WERI-Rb-1 (cell line): ENCODE data around the gene RASA3.

ENCODE experiments used
- DNase-seq: peaks from one replicate; pipeline ENCODE4 v3.0.0-alpha.2; 2020
- H3K27ac ChIP-seq: fragments of 250-450 bp; sonication (Bioruptor Pico); 2 replicates; pipeline ENCODE4 v1.5.1; 2020; ENCODE audit warnings: mild to moderate bottlenecking, moderate library complexity
- H3K27me3 ChIP-seq: fragments of 250-450 bp; sonication (Bioruptor Pico); 2 replicates; pipeline ENCODE4 v1.5.1; 2021; ENCODE audit warnings: mild to moderate bottlenecking, low read depth, moderate library complexity; ENCODE audit not compliant: insufficient read depth, severe bottlenecking
- H3K36me3 ChIP-seq: fragments of 250-450 bp; sonication (Bioruptor Pico); 2 replicates; pipeline ENCODE4 v1.5.1; 2020; ENCODE audit warnings: mild to moderate bottlenecking, moderate library complexity
- H3K4me3 ChIP-seq: 2 replicates; pipeline ENCODE4 v1.5.1; 2011; ENCODE audit warnings: low read depth, mild to moderate bottlenecking, control low read depth, low read length
- H3K9me3 ChIP-seq: fragments of 250-450 bp; sonication (Bioruptor Pico); 2 replicates; pipeline ENCODE4 v1.5.1; 2021; ENCODE audit warnings: mild to moderate bottlenecking, moderate library complexity; ENCODE audit not compliant: severe bottlenecking
- TF ChIP-seq, protein P1 (sequence below): IDR thresholded peaks from 2 replicates; pipeline ENCODE4 v1.5.1; 2011; ENCODE audit warnings: low read depth, mild to moderate bottlenecking, control low read depth, inconsistent platforms, low read length

RASA3 gene

DNA sequence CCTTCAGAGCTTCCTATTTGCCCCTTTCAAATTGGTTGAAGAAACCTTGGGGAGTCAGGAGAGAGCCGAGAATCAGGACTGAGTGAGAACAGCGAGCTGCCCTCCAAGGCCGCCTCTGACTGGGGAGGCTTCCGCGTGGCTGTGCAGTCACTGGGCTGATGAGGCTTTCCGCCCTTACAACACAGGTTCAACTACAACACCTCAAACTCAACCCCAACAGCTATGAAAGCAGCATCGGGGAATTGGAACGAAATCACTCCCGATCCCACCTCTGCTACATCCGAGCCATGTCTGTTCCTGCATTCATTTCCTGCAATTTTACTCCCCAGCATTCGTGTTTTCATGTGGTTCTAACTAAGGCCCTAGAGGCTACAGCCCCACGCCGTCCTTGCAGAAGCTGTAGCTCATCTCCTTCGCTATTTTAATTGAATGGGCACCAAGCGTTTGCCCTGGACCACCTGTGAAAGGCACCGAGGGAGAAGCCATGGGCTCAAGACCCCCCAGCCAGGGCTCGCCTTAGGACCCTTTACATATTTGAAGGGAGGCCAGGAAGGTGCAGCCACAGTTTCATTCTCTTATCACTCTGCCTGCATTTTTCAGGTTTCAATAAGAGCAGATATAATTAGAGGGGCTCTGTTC lies 12.3 kb upstream of the RASA3 start:
- DNase-seq, result no peak
- Histone ChIP-seq H3K4me3 (no peak overlapping the region), H3K27ac (peak overlapping the region; percentile 30), H3K9me3 (no peaks in the 10 kb centered on the region), H3K36me3 (no peaks in the 10 kb centered on the region), H3K27me3 (no peaks in the 10 kb centered on the region)
- TF ChIP-seq, protein P1, sequence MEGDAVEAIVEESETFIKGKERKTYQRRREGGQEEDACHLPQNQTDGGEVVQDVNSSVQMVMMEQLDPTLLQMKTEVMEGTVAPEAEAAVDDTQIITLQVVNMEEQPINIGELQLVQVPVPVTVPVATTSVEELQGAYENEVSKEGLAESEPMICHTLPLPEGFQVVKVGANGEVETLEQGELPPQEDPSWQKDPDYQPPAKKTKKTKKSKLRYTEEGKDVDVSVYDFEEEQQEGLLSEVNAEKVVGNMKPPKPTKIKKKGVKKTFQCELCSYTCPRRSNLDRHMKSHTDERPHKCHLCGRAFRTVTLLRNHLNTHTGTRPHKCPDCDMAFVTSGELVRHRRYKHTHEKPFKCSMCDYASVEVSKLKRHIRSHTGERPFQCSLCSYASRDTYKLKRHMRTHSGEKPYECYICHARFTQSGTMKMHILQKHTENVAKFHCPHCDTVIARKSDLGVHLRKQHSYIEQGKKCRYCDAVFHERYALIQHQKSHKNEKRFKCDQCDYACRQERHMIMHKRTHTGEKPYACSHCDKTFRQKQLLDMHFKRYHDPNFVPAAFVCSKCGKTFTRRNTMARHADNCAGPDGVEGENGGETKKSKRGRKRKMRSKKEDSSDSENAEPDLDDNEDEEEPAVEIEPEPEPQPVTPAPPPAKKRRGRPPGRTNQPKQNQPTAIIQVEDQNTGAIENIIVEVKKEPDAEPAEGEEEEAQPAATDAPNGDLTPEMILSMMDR, result no peak

DNA sequence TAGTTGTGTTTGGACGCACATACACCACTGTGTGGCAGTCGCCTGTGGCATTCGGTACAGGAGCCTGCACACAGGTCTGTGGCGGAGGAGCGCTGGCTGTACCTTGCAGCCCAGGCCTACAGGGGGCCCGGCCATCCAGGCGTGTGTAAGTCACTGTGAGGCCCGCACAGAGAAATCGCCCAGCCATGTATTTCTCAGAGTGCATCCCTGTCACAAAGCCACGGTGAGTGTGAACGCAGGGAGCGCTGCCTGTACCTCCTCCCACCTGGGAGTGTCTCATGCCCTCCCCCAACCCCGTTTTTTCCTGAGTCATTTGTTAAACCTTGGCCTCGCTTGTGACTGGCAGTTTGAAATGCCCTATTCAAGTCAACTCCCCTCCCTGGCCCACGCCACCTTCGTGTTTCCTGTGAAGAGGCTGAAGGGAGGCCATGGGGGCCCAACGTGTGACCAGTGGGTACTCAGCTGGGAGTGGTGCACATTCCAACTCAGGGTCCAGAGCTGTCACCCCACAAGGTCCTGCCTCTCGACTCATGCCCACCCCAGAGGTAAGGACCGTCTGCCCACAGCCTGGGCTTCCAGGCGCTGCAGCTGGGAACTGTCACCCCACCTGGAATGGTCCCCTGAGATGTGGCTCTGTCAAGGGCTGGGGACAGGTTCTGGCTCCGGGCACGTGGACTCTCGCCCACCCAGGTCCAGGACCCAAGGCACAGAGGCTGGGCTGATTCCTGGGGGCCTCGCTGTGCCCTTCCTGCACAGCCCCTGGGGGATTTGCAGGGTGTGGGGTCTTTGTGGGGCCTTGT lies 11.6 kb upstream of the RASA3 start:
- Histone ChIP-seq H3K27me3 (no peaks in the 10 kb centered on the region), H3K9me3 (no peaks in the 10 kb centered on the region), H3K4me3 (no peak overlapping the region), H3K36me3 (no peaks in the 10 kb centered on the region), H3K27ac (peak overlapping the region; percentile 16)
- DNase-seq, result peak; percentile 96
- TF ChIP-seq, protein P1, result peak; percentile 92

DNA sequence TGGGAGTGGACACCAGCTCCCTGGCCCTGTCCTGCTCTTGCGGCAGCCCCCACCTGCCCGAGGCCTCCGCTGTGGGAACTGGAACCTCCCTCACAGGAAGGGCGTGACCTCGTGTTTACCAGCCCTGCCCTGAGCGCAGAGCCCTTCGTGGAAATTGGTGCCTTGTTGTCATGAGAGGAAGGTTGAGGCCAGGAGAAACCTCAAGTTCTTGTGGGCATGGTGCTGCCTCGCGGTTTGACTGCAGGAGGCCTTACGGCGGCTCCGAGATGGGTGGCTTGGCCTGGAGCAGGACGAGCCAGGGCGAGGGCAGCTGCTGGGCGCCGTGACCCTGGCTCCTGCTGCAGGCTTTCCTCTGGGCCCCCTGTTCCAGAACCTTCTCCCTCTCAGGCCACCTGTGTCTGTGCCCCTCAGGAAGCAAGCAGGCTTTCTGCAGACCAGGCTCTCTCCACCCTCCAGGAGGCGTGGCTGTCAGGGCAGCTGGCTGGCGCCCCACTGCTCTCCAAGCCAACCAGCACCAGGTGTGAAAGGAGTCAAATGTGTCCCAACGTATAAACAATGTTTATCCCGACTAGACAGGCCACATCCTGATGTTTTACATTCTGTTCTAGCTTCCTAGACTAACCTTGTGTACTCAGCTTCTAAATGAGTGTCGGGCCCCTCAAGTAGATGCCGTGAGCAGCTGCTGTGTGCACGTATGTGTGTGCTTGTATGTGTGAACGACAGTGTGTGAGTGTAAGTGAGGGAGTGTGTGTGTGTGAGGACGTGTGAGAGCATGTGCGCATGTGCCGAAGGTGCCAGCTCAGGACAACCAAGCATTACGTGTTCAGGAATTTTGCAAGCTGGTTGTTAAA lies 10.4 kb upstream of the RASA3 start:
- DNase-seq, result no peak
- TF ChIP-seq, protein P1, result no peak
- H3K27me3 ChIP-seq, result no peaks in the 10 kb centered on the region
- H3K4me3 ChIP-seq, result no peak overlapping the region
- no peaks in the 10 kb centered on the region for H3K9me3 ChIP-seq
- no peak overlapping the region for H3K27ac ChIP-seq
- no peaks in the 10 kb centered on the region for H3K36me3 ChIP-seq

DNA sequence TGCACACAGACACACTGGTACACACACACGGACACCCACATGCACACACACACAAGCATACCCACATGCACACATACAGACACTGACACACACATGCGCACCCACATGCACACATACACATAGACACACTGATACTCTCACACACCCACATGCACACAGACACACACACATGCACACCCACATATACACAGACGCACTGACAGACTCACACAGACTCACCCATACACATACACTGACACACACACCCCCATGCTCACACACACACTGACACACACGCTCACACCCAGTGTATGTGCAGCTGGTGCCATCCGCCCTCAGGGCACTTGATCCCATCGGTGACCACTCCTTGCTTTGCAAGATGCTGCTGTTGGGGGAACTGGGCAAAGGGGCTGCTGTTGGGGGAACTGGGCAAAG lies 9.7 kb upstream of the RASA3 start:
- H3K4me3 ChIP-seq, result no peak overlapping the region
- DNase-seq, result no peak
- no peak overlapping the region for H3K27ac ChIP-seq
- TF ChIP-seq, protein P1, result no peak
- no peaks in the 10 kb centered on the region for H3K27me3 ChIP-seq
- no peaks in the 10 kb centered on the region for H3K36me3 ChIP-seq
- no peaks in the 10 kb centered on the region for H3K9me3 ChIP-seq

DNA sequence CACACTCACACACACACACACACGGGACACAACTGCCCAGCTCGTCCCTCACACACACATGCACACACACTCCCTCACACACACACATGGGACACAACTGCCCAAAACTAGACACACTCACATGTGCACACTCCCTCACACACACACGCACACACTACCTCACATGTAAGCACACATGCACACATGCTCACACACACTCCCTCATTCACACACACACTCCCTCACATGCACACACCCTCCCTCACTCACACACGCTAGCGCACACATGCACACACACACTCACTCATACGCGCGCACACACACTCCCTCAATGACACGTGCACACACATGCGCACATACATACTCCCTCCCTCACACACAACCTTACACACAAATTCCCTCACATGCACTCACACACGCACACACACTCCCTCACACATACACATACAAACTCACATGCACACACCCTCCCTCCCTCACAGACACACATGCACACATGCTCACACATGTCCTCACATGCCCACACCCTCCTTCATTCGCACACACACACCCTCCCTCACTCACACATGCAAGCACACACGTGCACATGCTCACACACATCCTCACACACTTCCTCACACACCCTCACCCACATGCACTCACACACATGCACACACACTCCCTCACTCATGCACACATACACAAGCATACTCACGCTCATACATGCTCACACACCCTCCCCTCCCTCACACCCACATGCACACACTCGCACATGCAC lies 9.0 kb upstream of the RASA3 start:
- Histone ChIP-seq H3K27ac (no peak overlapping the region), H3K4me3 (no peak overlapping the region), H3K9me3 (no peaks in the 10 kb centered on the region), H3K36me3 (no peaks in the 10 kb centered on the region), H3K27me3 (no peaks in the 10 kb centered on the region)
- TF ChIP-seq, protein P1, result no peak
- DNase-seq, result no peak
